ENCODE data around the gene STUB1.

DNA sequence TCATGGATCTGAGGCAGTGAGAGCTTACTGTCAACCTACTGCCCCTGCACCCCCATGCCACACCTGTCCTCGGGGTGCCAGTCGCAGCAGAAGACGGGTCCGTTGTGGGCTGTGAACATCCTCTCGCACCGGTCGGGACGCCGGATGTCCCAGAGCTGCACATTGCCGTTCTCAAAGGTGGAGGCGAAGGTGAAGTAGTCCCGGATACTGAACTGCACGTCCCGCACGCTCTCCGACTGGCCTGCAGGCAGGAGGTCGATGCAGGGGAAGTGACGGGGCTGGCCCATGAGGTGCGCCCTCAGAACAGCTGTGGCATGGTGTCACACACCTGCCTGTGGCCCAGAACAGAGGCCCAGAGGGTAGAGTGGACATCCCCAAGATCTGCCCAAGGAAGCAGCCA, 7.3 kb downstream of the STUB1 start:
- TF ChIP-seq POLR2A (IDR thresholded peaks at IDR 0.05) = no peak
- TF ChIP-seq, protein P1, sequence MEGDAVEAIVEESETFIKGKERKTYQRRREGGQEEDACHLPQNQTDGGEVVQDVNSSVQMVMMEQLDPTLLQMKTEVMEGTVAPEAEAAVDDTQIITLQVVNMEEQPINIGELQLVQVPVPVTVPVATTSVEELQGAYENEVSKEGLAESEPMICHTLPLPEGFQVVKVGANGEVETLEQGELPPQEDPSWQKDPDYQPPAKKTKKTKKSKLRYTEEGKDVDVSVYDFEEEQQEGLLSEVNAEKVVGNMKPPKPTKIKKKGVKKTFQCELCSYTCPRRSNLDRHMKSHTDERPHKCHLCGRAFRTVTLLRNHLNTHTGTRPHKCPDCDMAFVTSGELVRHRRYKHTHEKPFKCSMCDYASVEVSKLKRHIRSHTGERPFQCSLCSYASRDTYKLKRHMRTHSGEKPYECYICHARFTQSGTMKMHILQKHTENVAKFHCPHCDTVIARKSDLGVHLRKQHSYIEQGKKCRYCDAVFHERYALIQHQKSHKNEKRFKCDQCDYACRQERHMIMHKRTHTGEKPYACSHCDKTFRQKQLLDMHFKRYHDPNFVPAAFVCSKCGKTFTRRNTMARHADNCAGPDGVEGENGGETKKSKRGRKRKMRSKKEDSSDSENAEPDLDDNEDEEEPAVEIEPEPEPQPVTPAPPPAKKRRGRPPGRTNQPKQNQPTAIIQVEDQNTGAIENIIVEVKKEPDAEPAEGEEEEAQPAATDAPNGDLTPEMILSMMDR (IDR thresholded peaks at IDR 0.05) = no peak

All from vagina (tissue), 2 donors.